HG02840 (cell line): Measurements from ENCODE around the gene PRAMEF20.
"Not testable (repeated sequence)": the region's sequence is repeated elsewhere in the genome, so short reads cannot be mapped to it uniquely, and the experiment has no call there.

ENCODE experiments used
- ATAC-seq: cut with Tn5 transposase; IDR thresholded peaks from one replicate; pipeline ENCODE4 v1.9.1; 2021; ENCODE audit warnings: mild to moderate bottlenecking, moderate library complexity, moderate number of reproducible peaks; ENCODE audit not compliant: unreplicated experiment, low FRiP score

PRAMEF20 gene

DNA sequence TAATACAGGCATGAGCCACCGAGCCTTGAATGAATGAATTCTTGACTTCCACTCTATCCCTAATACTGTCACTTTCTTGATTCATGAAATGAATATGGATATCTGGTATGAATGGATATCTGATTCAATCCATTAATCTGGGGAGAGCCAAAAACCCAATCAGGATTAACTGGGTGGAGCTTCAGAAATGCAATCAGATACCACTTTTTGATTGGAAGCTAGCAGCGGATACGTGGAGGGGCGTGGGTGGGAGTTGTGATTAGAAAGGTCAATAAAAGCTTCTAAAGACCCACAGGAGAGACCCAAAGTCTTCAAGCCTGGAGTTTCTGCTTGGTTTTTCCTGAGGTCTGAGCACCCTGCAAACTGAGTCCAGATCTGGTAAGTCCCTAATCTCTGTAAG lies at the start of gene PRAMEF20:
Gene PRAMEF20 (plus strand): TSS at position 301 of the 400 bp plus-strand sequence. CDS start 5,905 bp downstream, outside the sequence.
- not testable (repeated sequence) for ATAC-seq

DNA sequence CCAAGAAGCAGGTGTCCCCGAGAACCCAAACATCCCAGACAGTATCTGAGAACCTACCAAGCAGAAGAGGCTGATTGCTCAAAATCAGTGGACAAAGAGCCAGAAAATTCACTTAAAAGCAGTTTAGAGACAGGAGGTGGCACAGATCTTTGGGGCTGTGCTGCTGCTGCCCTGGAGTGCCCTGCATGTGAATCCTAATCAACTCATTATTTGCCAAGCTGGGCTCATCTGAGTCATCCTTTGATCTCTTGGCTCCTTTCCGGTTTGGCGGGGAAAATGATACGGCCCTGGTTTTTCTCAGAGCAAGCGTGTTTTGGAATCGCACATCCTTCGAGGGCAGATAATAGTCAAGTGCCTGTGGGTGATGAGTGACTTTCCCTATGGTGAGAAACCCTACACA lies 47.9 kb upstream of the PRAMEF20 start:
- ATAC-seq, result not testable (repeated sequence)

DNA sequence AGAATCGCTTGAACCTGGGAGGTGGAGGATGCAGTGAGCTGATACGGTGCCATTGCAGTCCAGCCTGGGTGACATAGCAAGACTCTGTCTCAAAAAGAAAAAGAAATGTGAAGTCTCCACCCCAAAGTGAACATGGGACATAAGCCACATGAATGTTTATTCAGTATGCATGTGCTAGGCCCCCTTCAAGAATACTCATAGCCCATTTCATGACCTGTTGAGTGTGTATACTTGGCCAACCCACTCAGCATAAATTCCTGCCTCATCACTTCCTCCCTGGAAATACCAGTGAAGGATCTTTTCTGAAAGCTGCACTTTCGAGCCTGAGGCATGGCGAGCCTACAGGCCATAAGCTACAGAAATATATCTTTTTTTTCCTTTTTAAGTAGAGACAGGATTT lies 45.3 kb upstream of the PRAMEF20 start:
- not testable (repeated sequence) for ATAC-seq

DNA sequence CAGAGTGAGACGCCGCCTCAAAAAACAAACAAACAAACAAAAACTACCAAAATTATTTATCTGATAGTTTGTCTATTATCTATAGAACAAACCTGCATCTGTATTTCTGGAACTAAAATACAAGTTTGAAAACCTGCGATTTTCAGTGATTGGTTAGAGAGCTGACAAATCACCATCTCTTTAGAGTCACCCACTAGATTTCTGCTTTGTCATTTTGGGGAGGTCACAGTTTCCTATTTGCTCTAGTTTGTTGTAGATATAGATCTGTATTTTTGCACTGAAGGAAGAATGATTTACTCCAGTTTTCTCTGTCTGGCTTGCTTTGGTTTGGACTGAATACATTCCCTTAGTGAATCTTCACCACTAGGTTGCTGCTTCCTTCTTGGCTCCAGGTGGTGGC lies 43.7 kb upstream of the PRAMEF20 start:
- ATAC-seq, result not testable (repeated sequence)

DNA sequence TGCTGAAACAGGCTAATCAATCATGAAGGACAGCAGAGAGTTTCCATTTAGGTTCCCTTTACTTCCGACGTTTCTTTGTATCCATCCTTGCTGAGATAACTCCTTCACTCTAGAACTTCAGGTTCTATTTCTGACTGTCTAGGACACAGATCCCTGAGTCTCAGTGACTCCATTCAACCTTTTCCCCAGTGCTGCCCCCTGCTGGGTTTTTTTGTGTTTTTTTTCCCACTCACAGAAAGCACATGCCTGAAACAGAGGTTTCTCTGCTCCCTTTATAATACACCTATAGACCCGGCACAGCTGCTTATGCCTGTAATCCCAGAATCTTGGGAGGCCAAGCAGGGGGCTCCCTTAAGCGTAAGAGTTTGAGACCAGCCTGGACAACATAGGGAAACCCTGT lies 41.7 kb upstream of the PRAMEF20 start:
- not testable (repeated sequence) for ATAC-seq

DNA sequence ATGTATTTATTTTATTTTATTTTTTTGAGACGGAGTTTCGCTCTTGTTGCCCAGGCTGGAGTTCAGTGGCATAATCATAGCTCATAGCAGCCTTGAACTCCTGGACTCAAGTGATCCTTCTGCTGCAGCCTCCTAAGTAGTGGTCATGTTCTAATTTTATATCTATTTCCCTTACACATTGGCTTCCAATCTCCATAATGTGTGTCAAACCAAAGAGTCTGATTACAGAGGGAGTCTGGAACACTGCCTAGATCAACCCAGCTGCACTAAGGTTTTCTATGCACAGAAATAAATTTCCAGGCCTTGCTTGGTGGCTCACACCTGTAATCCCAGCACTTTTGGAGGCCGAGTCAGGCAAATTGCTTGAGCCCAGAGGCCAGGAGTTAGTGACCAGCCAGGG lies 31.3 kb upstream of the PRAMEF20 start:
- ATAC-seq, result not testable (repeated sequence)

DNA sequence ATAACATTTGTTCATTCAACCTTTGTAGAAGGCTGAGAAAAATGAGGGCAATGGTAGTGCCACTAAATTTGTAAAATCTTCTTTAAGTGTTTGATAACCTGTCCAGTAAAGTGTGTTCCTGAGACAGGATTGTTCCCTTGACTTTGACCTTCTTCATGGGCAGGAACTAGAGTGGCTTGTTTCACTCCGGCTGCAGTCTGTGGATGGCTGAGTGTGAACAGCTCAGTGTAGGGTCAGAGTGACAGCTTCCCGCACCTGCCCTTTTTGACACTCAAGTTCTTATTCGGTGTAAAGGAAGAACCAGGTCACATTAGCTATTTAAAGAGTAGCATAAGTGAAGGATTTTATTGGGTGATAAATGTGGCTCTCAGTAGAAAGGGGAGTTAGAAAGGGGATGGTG lies 29.9 kb upstream of the PRAMEF20 start:
- ATAC-seq, result not testable (repeated sequence)

DNA sequence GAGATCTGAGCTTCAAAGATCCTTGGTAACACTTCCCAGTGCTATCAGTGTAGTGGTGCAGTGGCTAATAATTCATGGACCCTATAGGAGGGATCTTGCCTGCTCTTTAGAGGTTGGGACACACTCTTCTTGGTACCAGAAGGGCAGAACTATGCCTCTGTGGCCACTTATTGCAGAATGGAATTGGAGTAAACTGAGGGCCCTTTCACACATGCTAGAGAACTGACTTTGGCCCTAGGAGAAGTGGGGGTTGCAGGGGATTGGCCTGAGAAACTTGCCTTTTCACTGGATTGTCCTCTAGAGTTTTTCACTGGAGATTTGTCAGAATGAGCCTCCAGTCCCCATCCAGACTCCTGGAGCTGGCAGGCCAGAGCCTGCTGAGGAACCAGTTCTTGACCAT lies 20.9 kb upstream of the PRAMEF20 start, which contains the start of gene PRAMEF17:
Gene PRAMEF17 (plus strand): TSS at position 301 of the 400 bp plus-strand sequence. CDS start 26 bp downstream, at position 327.
- ATAC-seq, result not testable (repeated sequence)

DNA sequence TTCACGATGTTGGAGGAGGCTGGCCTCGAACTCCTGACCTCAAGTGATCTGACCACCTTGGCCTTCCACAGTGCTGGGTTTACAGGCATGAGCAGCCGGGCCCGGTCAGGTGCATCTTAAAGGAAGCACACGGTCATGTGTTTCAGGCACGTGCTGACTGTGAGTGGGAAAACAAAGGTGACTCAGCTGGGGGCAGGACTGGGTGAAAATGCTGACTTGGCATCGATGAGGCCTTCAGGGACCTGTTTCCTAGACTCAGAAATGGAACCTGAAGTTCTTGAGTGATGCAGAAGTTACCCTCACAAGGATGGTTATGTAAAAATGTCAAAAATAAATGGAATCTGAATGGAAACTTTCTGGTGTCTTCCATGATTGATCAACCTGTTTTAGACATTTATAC lies 17.2 kb upstream of the PRAMEF20 start:
- ATAC-seq, result not testable (repeated sequence)

DNA sequence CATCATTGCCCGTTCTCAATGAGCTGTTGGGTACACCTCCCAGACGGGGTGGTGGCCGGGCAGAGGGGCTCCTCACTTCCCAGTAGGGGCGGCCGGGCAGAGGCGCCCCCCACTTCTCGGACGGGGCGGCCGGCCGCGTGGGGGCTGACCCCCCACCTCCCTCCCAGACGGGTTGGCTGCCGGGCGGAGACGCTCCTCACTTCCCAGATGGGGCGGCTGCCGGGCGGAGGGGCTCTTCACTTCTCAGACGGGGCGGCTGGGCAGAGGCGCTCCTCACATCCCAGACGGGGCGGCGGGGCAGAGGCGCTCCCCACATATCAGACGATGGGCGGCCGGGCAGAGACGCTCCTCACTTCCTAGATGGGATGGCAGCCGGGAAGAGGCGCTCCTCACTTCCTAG lies 15.5 kb upstream of the PRAMEF20 start:
- ATAC-seq, result not testable (repeated sequence)

DNA sequence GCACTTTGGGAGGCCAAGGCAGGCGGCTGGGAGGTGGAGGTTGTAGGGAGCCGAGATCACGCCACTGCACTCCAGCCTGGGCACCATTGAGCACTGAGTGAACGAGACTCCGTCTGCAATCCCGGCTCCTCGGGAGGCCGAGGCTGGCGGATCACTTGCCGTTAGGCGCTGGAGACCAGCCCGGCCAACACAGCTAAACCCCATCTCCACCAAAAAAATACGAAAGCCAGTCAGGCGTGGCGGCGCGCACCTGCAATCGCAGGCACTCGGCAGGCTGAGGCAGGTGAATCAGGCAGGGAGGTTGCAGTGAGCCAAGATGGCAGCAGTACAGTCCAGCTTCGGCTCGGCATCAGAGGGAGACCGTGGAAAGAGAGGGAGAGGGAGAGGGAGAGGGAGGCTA lies 14.9 kb upstream of the PRAMEF20 start:
- not testable (repeated sequence) for ATAC-seq

DNA sequence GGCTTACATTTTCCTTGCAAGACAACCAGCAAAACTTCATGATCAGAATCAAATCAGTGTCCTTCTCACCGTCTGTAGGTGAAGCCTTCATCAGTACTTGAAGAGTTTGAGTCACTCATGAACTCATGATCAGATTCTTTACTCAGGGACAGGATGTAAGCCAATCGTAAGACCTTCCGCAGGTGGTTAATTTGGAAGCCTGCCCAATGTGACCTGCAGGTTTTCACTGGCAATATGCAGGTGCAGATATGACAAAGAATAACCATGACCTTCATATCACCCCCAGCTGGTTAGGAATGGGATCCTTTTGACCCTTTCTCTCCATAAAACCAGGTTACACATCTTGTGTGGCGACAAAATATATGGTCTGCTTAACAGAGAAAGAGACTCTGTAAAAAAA lies 2.4 kb upstream of the PRAMEF20 start:
- ATAC-seq, result no peak

DNA sequence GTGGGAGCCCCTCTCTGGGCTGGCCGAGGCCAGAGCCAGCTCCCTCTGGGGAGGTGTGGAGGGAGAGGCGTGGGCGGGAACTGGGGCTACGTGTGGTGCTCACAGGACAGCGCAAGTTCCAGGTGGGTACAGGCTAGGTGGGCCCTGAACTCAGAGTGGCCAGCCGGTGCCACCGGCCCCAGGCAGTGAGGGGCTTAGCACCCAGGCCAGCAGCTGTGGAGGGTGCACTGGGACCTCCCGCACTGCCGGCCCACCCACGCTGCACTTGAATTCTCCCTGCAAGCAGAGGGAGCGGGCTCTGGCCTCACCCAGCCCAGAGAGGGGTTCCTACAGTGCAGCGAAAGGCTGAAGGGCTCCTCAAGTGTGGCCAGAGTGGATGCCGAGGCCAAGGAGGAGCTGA lies 20.2 kb downstream of the PRAMEF20 start:
- no peak for ATAC-seq

DNA sequence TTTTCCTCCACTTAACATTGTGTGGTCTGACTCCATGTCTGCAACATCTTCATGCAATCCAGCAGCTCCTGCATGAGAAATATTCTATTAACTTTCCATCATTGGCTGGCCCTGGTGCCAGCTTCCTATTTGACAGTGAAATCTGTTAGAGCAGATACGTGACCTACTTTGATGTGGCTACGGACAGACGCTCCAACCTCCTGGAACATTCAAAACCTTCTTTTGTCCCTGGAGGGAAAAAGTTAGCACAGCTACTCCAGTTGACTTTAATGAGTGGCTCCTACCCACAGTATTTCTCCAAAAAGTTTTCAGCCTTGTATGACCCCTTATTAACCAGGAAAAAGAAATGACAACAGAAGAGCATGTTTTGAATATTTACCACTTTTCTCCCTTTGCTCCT lies 22.0 kb downstream of the PRAMEF20 start:
- no peak for ATAC-seq

DNA sequence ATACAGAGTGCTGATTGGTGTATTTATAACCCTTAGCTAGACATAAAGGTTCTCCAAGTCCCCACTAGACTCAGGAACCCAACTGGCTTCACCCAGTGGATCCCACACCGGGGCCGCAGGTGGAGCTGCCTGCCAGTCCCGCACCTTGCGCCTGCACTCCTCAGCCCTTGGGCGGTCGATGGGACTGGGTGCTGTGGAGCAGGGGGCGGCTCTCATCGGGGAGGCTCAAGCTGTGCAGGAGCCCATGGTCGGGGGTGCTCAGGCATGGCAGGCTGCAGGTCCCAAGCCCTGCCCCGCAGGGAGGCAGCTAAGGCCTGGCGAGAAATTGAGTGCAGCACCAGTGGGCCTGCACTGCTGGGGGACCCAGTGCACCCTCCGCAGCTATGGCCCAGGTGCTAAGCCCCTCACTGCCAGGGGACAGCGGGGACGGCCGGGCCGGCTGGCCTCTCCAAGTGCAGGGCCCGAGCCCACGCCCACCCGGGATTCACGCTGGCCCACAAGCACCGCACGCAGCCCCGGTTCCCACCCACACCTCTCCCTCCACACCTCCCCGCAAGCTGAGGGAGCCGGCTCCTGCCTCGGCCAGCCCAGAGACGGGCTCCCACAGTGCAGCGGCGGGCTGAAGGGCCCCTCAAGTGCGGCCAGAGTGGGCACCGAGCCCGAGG lies 23.6 kb downstream of the PRAMEF20 start:
- ATAC-seq, result not testable (repeated sequence)

DNA sequence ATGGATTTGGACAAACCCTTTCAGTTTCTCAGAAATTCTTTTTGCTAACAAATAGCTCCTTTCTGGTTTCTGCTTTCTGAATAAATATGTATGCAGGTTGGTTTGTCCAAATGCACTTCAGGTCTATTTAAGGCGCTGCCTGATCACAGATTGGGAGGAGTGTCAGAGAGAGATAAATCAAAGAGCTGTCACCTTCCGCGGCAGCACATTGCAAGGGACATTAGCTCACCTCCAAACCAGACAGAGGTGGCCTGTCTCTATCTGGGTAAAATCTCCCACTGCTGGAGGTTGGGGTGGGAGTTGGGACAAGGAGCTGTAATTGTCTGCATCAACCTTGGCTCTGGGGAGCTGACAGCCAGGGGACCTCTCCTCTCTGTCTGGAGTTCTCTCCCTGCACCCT lies 25.2 kb downstream of the PRAMEF20 start:
- ATAC-seq, result no peak

DNA sequence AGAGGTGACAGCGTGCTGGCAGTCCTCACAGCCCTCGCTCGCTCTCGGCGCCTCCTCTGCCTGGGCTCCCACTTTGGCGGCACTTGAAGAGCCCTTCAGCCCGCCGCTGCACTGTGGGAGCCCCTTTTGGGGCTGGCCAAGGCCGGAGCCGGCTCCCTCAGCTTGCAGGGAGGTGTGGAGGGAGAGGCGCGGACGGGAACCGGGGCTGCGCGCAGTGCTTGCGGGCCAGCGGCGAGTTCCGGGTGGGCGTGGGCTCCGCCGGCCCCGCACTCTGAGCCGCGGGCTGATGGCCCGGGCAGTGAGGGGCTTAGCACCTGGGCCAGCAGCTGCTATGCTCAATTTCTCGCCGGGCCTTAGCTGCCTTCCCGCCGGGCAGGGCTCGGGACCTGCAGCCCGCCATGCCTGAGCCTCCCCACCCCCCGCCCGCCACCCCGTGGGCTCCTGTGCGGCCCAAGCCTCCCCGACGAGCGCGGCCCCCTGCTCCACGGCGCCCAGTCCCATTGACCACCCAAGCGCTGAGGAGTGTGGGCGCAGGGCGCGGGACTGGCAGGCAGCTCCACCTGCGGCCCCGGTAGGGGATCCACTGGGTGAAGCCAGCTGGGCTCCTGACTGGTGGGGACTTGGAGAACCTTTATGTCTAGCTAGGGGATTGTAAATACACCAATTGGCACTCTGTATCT lies 29.0 kb downstream of the PRAMEF20 start:
- ATAC-seq, result not testable (repeated sequence)

DNA sequence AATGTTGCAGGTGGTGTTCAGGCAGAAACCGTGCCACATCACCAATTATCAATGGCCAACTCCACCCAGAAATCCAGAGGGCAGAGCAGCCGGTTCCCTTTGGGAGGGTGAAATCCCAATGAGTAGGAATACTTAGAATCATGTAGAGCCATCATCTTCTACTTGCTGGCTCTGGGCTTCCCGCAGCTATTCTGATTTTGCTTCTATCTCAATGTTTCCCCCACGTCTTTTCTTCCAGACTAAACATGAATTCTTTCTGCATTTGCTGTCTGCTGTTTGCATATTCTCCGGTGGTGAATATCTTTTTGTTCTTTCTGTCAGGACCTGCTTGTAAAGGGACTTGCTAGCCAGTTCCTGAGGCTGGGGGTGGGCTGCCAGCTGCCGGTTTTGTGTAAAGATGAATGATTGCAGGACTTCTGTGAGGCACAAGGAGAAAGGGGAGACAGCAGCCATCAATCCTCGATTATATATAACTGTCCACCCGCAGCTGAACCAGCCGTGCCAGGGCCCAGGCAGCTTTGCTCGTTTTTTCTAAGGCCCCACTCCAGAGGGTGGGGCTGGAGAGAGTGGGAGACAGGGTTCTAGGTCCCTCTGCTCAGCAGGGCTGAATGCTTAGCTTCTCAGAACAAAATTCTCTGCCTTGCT lies 33.2 kb downstream of the PRAMEF20 start:
- ATAC-seq, result no peak

DNA sequence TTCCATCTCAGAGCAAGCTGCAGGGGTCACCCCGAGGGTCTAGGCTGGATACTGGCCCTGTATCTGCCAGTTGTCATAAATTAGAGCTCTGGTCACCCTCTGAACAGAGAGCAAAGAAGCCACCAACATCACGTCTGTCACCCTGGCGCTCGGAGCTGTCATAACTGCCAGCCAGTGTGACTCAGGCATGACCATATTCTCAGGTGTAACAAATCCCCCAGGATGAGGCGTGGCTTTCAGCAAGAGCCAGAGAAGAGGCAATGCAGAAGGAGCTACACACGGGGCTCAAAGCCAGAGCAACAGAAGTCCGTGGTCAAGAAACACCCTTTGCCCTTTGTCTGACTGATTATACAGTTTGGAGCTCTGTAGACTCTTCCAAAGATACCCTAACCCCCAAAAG lies 40.0 kb downstream of the PRAMEF20 start:
- no peak for ATAC-seq

DNA sequence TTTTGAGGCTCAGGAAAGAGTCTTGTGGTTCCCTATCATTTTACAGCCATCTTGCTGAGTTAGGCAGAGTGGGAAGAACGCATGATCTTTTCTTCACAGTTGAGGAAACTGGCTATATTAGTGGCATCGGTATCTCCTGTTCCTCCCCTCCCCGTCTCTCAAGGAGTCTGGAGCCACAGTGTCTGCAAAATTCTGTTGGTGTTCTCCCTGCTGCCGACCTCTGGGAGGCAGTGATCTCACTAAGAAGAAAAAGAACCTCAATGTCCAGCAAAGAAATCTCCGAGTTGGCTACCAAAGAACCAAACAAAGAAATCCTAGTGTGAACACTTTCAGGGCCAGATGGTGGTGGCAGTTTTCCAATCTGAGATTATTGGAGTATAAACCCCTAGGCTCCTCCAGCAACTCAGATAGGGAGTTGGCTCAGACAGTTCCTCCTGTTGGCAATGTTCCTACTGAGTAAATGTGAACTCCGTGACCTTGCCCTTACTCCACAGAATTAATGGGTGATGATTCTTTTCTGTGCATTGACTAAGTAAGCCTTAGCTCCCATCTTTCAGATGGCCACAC lies 41.2 kb downstream of the PRAMEF20 start:
- no peak for ATAC-seq

DNA sequence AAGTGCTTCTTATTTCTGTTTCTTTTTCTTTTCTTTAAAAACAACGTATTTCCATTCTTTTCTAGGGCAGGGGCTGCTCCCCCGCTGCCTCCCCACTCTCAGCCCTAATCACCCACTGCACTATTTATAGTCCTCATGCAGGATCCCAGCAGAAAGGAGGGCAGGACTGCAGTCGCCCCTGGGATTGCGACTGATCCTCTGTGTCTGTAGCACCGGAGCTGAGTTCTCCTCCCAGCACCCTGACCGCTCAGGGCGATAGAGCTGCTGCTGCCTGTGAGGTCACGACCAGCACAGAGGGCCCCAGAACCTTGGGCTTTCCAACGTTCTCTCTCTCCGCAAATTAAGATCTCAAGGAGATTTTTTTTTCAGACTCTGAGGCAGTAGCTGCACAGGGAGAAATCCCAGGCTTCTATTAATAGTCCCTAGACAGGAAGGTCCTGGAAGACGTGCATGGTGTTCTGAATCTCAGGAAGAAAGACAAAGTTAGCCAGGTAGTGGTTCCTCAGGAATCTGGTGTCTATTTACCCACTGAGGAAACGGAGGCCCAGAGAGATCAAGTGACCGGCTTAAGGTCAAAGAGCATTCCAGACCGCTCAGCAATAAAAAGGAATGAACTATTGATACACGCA lies 46.8 kb downstream of the PRAMEF20 start:
- no peak for ATAC-seq
